DOHH2 (cell line): ENCODE measurements around the gene GSG1L.

Experiments
- H3F3A ChIP-seq: fragments of 200-600 bp; sonication (generic), shearing (Covaris generic); 2 replicates; pipeline ENCODE4 v1.6.0; 2016; ENCODE audit warnings: antibody characterized with exemption, mild to moderate bottlenecking; ENCODE audit not compliant: control insufficient read depth, insufficient read depth
- H3K27ac ChIP-seq: fragments of 200-600 bp; sonication (generic); 2 replicates; pipeline ENCODE4 v1.5.1; 2014; ENCODE audit warnings: low read depth, mild to moderate bottlenecking, low read length, moderate library complexity
- H3K27me3 ChIP-seq: fragments of 200-600 bp; sonication (generic); 2 replicates; pipeline ENCODE4 v1.6.1; 2014; ENCODE audit warnings: mild to moderate bottlenecking, low read length, mixed read lengths; ENCODE audit not compliant: control insufficient read depth
- H3K36me3 ChIP-seq: fragments of 200-600 bp; sonication (generic); 2 replicates; pipeline ENCODE4 v1.6.1; 2014; ENCODE audit warnings: mild to moderate bottlenecking, low read length, moderate library complexity, mixed read lengths; ENCODE audit not compliant: control insufficient read depth
- H3K4me1 ChIP-seq: fragments of 200-600 bp; sonication (generic); 2 replicates; pipeline ENCODE4 v1.6.1; 2014; ENCODE audit warnings: mild to moderate bottlenecking, low read length, mixed read lengths; ENCODE audit not compliant: control insufficient read depth
- H3K4me2 ChIP-seq: fragments of 200-600 bp; sonication (generic); 2 replicates; pipeline ENCODE4 v1.6.0; 2014; ENCODE audit warnings: mild to moderate bottlenecking, low read length, moderate library complexity
- H3K4me3 ChIP-seq: fragments of 200-600 bp; sonication (generic); 2 replicates; pipeline ENCODE4 v1.5.1; 2014; ENCODE audit warnings: mild to moderate bottlenecking, low read length, mixed read lengths
- H3K79me2 ChIP-seq: fragments of 200-600 bp; sonication (generic); 2 replicates; pipeline ENCODE4 v1.6.1; 2014; ENCODE audit warnings: mild to moderate bottlenecking, low read length, mixed read lengths; ENCODE audit not compliant: control insufficient read depth
- H3K9me2 ChIP-seq: fragments of 200-600 bp; sonication (generic); replicated peaks from 2 replicates; pipeline ENCODE4 v1.6.1; 2014; ENCODE audit warnings: mild to moderate bottlenecking, low read length, mixed read lengths; ENCODE audit not compliant: control insufficient read depth
- H3K9me3 ChIP-seq: fragments of 200-600 bp; sonication (generic); 2 replicates; pipeline ENCODE4 v1.6.1; 2014; ENCODE audit warnings: antibody characterized with exemption, low read length, mixed read lengths; ENCODE audit not compliant: control insufficient read depth, insufficient read depth
- H4K20me1 ChIP-seq: fragments of 200-600 bp; sonication (generic); 2 replicates; pipeline ENCODE4 v1.6.0; 2014; ENCODE audit warnings: low read depth, mild to moderate bottlenecking, antibody characterized with exemption, low read length, moderate library complexity; ENCODE audit not compliant: control insufficient read depth, insufficient read depth
- CTCF ChIP-seq: fragments of 200-600 bp; sonication (generic); IDR thresholded peaks from one replicate; pipeline ENCODE4 v1.5.1; 2014; ENCODE audit warnings: antibody characterized with exemption, mild to moderate bottlenecking, low read depth, low read length; ENCODE audit not compliant: poor library complexity, severe bottlenecking
- EZH2phosphoT487 ChIP-seq: fragments of 200-600 bp; sonication (generic); IDR thresholded peaks from 2 replicates; pipeline ENCODE4 v1.6.1; 2017; ENCODE audit warnings: borderline replicate concordance, mild to moderate bottlenecking, antibody characterized with exemption, low read length, moderate library complexity, mixed read lengths

GSG1L gene

GRCh38 chr16:27978876-27979275 lies 84.6 kb downstream of the GSG1L start:
- H3K4me1 ChIP-seq, result no peaks in the 10 kb centered on the region
- H3K36me3 ChIP-seq, result no peaks in the 10 kb centered on the region
- H3K9me3 ChIP-seq, result no peaks in the 10 kb centered on the region
- no peak for TF ChIP-seq EZH2phosphoT487
- TF ChIP-seq CTCF, result no peak
- H3K27me3 ChIP-seq, result no peaks in the 10 kb centered on the region
- H3K79me2 ChIP-seq, result no peaks in the 10 kb centered on the region
- no peaks in the 10 kb centered on the region for H3K9me2 ChIP-seq
- H3K4me3 ChIP-seq, result no peak overlapping the region
- H3K4me2 ChIP-seq, result no peak overlapping the region
- H3F3A ChIP-seq, result no peaks in the 10 kb centered on the region
- H4K20me1 ChIP-seq, result no peaks in the 10 kb centered on the region
- no peak overlapping the region for H3K27ac ChIP-seq

- Histone ChIP-seq H3K36me3 (no peaks in the 10 kb centered on the region), H3K4me3 (no peak overlapping the region), H3K27me3 (no peaks in the 10 kb centered on the region), H3K4me1 (no peaks in the 10 kb centered on the region), H3K4me2 (no peak overlapping the region), H3K27ac (no peak overlapping the region), H4K20me1 (no peaks in the 10 kb centered on the region), H3K9me2 (no peaks in the 10 kb centered on the region), H3K9me3 (no peaks in the 10 kb centered on the region), H3F3A (no peaks in the 10 kb centered on the region), H3K79me2 (no peaks in the 10 kb centered on the region)
- TF ChIP-seq EZH2phosphoT487, result no peak
- no peak for TF ChIP-seq CTCF
These were observed 85.5 kb downstream of the GSG1L start for GRCh38 chr16:27977966-27978365.

GRCh38 chr16:27976990-27977389 lies 86.5 kb downstream of the GSG1L start:
- Histone ChIP-seq H3K4me2 (no peak overlapping the region), H3K79me2 (no peaks in the 10 kb centered on the region), H3K27ac (no peak overlapping the region), H3K4me1 (no peaks in the 10 kb centered on the region), H3K27me3 (no peaks in the 10 kb centered on the region), H4K20me1 (no peaks in the 10 kb centered on the region), H3K4me3 (no peak overlapping the region), H3F3A (no peaks in the 10 kb centered on the region), H3K36me3 (no peaks in the 10 kb centered on the region), H3K9me2 (no peaks in the 10 kb centered on the region), H3K9me3 (no peaks in the 10 kb centered on the region)
- TF ChIP-seq EZH2phosphoT487, result no peak
- no peak for TF ChIP-seq CTCF
